Large intestine (tissue), 3 donors: ENCODE data around the gene SNAPC2. TPM values are rescaled to one million over a fixed set of nuclear protein-coding genes. Genes with fewer than 3 reads are reported as not detected.
A peak's percentile ranks its signal among the peaks of the same experiment; 100 is the strongest.

Experiments
- DNase-seq, 2 donors: peaks; one replicate each; pipeline versions ENCODE4 v3.0.0 to v3.0.0-alpha.2; 2013
- H3K27ac ChIP-seq: one replicate; pipeline ENCODE4 v1.5.1; 2013; ENCODE audit warnings: low read length
- H3K27me3 ChIP-seq: 2 replicates; pipeline ENCODE4 v1.6.1; 2013; ENCODE audit warnings: low read length; ENCODE audit not compliant: control insufficient read depth, insufficient read depth
- H3K36me3 ChIP-seq: 2 replicates; pipeline ENCODE4 v1.6.1; 2013; ENCODE audit warnings: low read length; ENCODE audit not compliant: control insufficient read depth, insufficient read depth
- H3K4me1 ChIP-seq: one replicate; pipeline ENCODE4 v1.6.1; 2013; ENCODE audit warnings: low read length; ENCODE audit not compliant: control insufficient read depth, insufficient read depth
- H3K4me3 ChIP-seq: one replicate; pipeline ENCODE4 v1.5.1; 2013; ENCODE audit warnings: low read length
- H3K9me3 ChIP-seq: one replicate; pipeline ENCODE4 v1.6.1; 2013; ENCODE audit warnings: mild to moderate bottlenecking, low read depth, low read length, moderate library complexity; ENCODE audit not compliant: control insufficient read depth
- WGBS: methylation state at CpG from one replicate; pipeline ENCODE4 v1.1.5; 2013; ENCODE audit warnings: low lambda C conversion rate; ENCODE audit not compliant: insufficient coverage; 5-methylcytosine and 5-hydroxymethylcytosine counted together
- polyA plus RNA-seq: library from polyadenylated mRNA; unstranded; fragments of 120-200 nt; gene quantifications from one replicate; pipeline ENCODE4 v1.2.1, GENCODE V29; 2013

Gene SNAPC2
- polyA plus RNA-seq, 1 donor = 15.7 TPM

GRCh38 chr19:7902796-7903243, 17.3 kb upstream of the SNAPC2 start:
- no peak for DNase-seq
- H3K9me3 ChIP-seq = peaks cover 10% of the 10 kb centered on the region
- peaks cover 15% of the 10 kb centered on the region for H3K4me1 ChIP-seq
- H3K4me3 ChIP-seq = peak overlapping the region; percentile 68
- WGBS = no CpG with 5 or more reads among the region's 20 CpGs
- H3K27me3 ChIP-seq = no peaks in the 10 kb centered on the region
- H3K36me3 ChIP-seq = peaks cover 13% of the 10 kb centered on the region
- H3K27ac ChIP-seq = peak overlapping the region; percentile 66

GRCh38 chr19:7903244-7904073, 16.7 kb upstream of the SNAPC2 start, which contains the start of gene MAP2K7:
Gene MAP2K7, plus strand, starts transcription at chr19:7903877. Its CDS starts 68 bp downstream, at chr19:7903945.
- peak; percentile 99 to 100 for DNase-seq
- H3K4me3 ChIP-seq = peak within 1 kb of the TSS; percentile 96
- WGBS = no CpG with 5 or more reads among the region's 89 CpGs
- no peaks in the 10 kb centered on the region for H3K27me3 ChIP-seq
- peaks cover 15% of the 10 kb centered on the region for H3K4me1 ChIP-seq
- H3K27ac ChIP-seq = peak within 1 kb of the TSS; percentile 78
- H3K36me3 ChIP-seq = peaks cover 13% of the 10 kb centered on the region
- H3K9me3 ChIP-seq = peaks cover 10% of the 10 kb centered on the region

- WGBS = no CpG with 5 or more reads among the region's 68 CpGs
- Histone ChIP-seq H3K9me3 (peaks cover 7% of the 10 kb centered on the region), H3K36me3 (peaks cover 17% of the 10 kb centered on the region), H3K4me1 (peaks cover 15% of the 10 kb centered on the region), H3K27me3 (no peaks in the 10 kb centered on the region), H3K4me3 (peak overlapping the region; percentile 96), H3K27ac (peak overlapping the region; percentile 78)
- peak in 1 of 2 donors; percentile 58 for DNase-seq
Measured at GRCh38 chr19:7904074-7905020, 15.8 kb upstream of the SNAPC2 start.

- Histone ChIP-seq H3K9me3 (no peaks in the 10 kb centered on the region), H3K27ac (no peak overlapping the region), H3K4me3 (peak overlapping the region; percentile 96), H3K36me3 (peaks cover 23% of the 10 kb centered on the region), H3K4me1 (peaks cover 15% of the 10 kb centered on the region), H3K27me3 (no peaks in the 10 kb centered on the region)
- no peak for DNase-seq
- WGBS = no CpG with 5 or more reads among the region's 10 CpGs
Measured at GRCh38 chr19:7905268-7905667, 14.9 kb upstream of the SNAPC2 start.

DNA sequence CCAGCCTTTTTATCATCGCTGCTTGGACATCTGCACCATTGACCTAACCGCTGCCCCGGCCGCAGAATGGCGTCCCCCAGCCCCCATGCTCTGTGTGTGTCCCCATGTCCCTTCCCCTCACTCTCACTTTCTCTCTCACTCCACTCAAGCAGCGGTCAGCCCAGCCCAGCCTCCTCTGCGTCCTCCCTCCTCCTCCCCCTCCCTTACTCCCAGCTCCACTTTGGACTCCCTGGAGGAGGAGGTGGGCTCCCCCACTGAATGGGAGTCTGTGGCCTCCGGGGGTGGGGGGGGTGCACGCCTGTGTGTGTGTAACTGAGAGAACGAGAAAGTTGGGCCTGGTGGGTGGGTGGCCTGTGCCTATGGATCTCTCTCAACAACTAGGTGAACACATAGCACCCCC, 14.3 kb upstream of the SNAPC2 start:
- no CpG with 5 or more reads among the region's 10 CpGs for WGBS
- Histone ChIP-seq H3K9me3 (no peaks in the 10 kb centered on the region), H3K4me1 (peaks cover 15% of the 10 kb centered on the region), H3K36me3 (peaks cover 29% of the 10 kb centered on the region), H3K4me3 (no peak overlapping the region), H3K27ac (no peak overlapping the region), H3K27me3 (no peaks in the 10 kb centered on the region)
- no peak for DNase-seq

DNA sequence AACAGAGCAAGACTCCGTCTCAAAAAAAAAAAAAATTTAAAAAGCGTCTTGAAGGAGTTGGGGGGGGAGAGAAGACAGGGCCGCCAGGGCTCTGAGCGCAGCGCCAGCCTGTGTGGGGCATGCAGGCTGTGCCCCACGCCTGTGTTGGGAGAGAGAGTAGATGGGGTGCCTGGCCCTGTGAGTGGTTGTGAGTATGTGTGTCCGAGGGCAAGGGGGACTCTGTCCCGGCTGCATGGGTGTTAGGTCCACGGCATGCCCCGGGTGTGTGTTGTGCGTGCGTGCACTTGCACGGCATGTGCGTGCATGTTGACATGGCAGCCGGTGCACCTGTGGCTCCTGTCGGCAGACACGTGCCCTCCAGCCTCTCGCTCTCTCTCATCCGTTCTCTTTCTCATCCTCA, 13.0 kb upstream of the SNAPC2 start:
- Histone ChIP-seq H3K9me3 (no peaks in the 10 kb centered on the region), H3K4me3 (no peak overlapping the region), H3K4me1 (peaks cover 15% of the 10 kb centered on the region), H3K27me3 (no peaks in the 10 kb centered on the region), H3K27ac (no peak overlapping the region), H3K36me3 (peaks cover 41% of the 10 kb centered on the region)
- whole genome bisulfite sequencing = no CpG with 5 or more reads among the region's 19 CpGs
- no peak for DNase-seq

GRCh38 chr19:7907544-7907943, 12.6 kb upstream of the SNAPC2 start:
- peaks cover 15% of the 10 kb centered on the region for H3K4me1 ChIP-seq
- H3K27ac ChIP-seq = no peak overlapping the region
- H3K9me3 ChIP-seq = no peaks in the 10 kb centered on the region
- peaks cover 45% of the 10 kb centered on the region for H3K36me3 ChIP-seq
- WGBS = no CpG with 5 or more reads among the region's 11 CpGs
- no peak overlapping the region for H3K4me3 ChIP-seq
- no peaks in the 10 kb centered on the region for H3K27me3 ChIP-seq
- no peak for DNase-seq

GRCh38 chr19:7908078-7908699, 11.9 kb upstream of the SNAPC2 start:
- H3K36me3 ChIP-seq = peaks cover 51% of the 10 kb centered on the region
- H3K27me3 ChIP-seq = no peaks in the 10 kb centered on the region
- peaks cover 9% of the 10 kb centered on the region for H3K4me1 ChIP-seq
- H3K9me3 ChIP-seq = no peaks in the 10 kb centered on the region
- no peak overlapping the region for H3K27ac ChIP-seq
- H3K4me3 ChIP-seq = no peak overlapping the region
- DNase-seq = no peak
- WGBS = no CpG with 5 or more reads among the region's 14 CpGs

- Histone ChIP-seq H3K36me3 (peaks cover 53% of the 10 kb centered on the region), H3K4me3 (no peak overlapping the region), H3K9me3 (peaks cover 7% of the 10 kb centered on the region), H3K27me3 (no peaks in the 10 kb centered on the region), H3K4me1 (peaks cover 9% of the 10 kb centered on the region), H3K27ac (no peak overlapping the region)
- no CpG with 5 or more reads among the region's 19 CpGs for WGBS
- DNase-seq = no peak
Measured at GRCh38 chr19:7908742-7909461, 11.2 kb upstream of the SNAPC2 start.
